Kidney (tissue), 14 donors: ENCODE results near the gene AVPR2. TPM values are rescaled to one million over a fixed set of nuclear protein-coding genes. Genes with fewer than 3 reads are reported as not detected.

Experiments
- DNase-seq, 5 donors: peaks; one replicate each; pipeline ENCODE4 v3.0.0-alpha.2; 2013 to 2020
- FAIRE-seq: peaks from 2 replicates; lab custom pipeline; 2012; peaks lifted over from hg19 to GRCh38; lab: Jason Lieb, UNC
- H3K27ac ChIP-seq, 2 donors: one replicate each; pipeline ENCODE4 v1.7.0; 2013; ENCODE audit warnings: low read depth in 2 of 2, low read length in 2 of 2, inconsistent platforms in 1 of 2
- H3K27me3 ChIP-seq: one replicate; pipeline ENCODE4 v1.7.1; 2013; ENCODE audit warnings: low read length, inconsistent platforms; ENCODE audit not compliant: control insufficient read depth, insufficient read depth
- H3K36me3 ChIP-seq, 3 donors: one replicate each; pipeline versions ENCODE4 v1.7.0 to v1.7.1; 2013; ENCODE audit warnings: low read length in 3 of 3, control low read depth in 1 of 3, inconsistent platforms in 1 of 3; ENCODE audit not compliant: insufficient read depth in 3 of 3, control insufficient read depth in 2 of 3
- H3K4me1 ChIP-seq, 3 donors: one replicate each; pipeline versions ENCODE4 v1.7.0 to v1.7.1; 2013; ENCODE audit warnings: low read length in 3 of 3, inconsistent platforms in 1 of 3, low read depth in 1 of 3; ENCODE audit not compliant: control insufficient read depth in 2 of 3, insufficient read depth in 2 of 3
- H3K4me3 ChIP-seq, 3 donors: one replicate each; pipeline versions ENCODE4 v1.7.0 to v1.8.1; 2013; ENCODE audit warnings: low read length in 3 of 3, control low read depth in 1 of 3, inconsistent platforms in 1 of 3
- H3K9ac ChIP-seq, 3 donors: one replicate each; pipeline versions ENCODE4 v1.7.0 to v1.7.1; 2013; ENCODE audit warnings: low read length in 3 of 3, control low read depth in 1 of 3, inconsistent platforms in 1 of 3
- H3K9me3 ChIP-seq, 3 donors: one replicate each; pipeline versions ENCODE4 v1.7.0 to v1.7.1; 2013; ENCODE audit warnings: low read length in 3 of 3, control low read depth in 1 of 3, inconsistent platforms in 1 of 3; ENCODE audit not compliant: control insufficient read depth in 2 of 3, insufficient read depth in 1 of 3
- CTCF ChIP-seq: IDR thresholded peaks from 3 replicates; pipeline ENCODE4 v1.5.1; 2012; ENCODE audit warnings: mild to moderate bottlenecking, moderate library complexity, borderline replicate concordance; ENCODE audit not compliant: insufficient read depth; ENCODE audit errors: extremely low read depth
- intact Hi-C: fragments of 100-400 bp; cut with DNase I; formaldehyde crosslinking; loops from one replicate; pipeline ENCODE4 v1.11.1; 2022
- polyA plus RNA-seq: library from polyadenylated mRNA; stranded (reverse); fragments of 350-450 nt; fragmentation: Illumina TruSeq; extraction: RNeasy Lipid Tissue Mini Kit (QIAGEN cat#74804); gene quantifications from one replicate; pipeline ENCODE4 v1.2.3, GENCODE V29; 2014; ENCODE audit warnings: low read depth, low replicate concordance; ENCODE audit not compliant: insufficient read depth
- total RNA-seq: library from RNA; stranded (reverse); fragmentation: NEBNext Ultra II Directional; extraction: Animal tissue kit (Norgen Biotek cat#: 25700); gene quantifications from one replicate; pipeline ENCODE4 v1.2.1, GENCODE V29; 2021
- donor health status: control.
- donor health status: control.
- donor health status: control.
- donor health status: control.
- donor health status: control.
- donor health status: DM: yes; HTN: yes; CAD: no.
- donor health status: Normal renal cell carcinoma (clear cell type).

AVPR2 gene
- total and polyA plus RNA-seq, 2 donors from 2014 or later = 2.3 to 22.1 TPM

GRCh38 chrX:153954558-153955227, 50.2 kb downstream of the AVPR2 start:
- peak in 1 of 5 donors; percentile 80 for DNase-seq
- no peaks in the 10 kb centered on the region for H3K27me3 ChIP-seq
- no peak overlapping the region for H3K4me3 ChIP-seq
- FAIRE-seq = no peak
- peaks cover 0 to under 1% (median 0%) of the 10 kb centered on the region in 3 donors for H3K4me1 ChIP-seq
- H3K9me3 ChIP-seq = no peaks in the 10 kb centered on the region
- no peak overlapping the region for H3K9ac ChIP-seq
- peaks cover 2 to 38% (median 13%) of the 10 kb centered on the region in 3 donors for H3K36me3 ChIP-seq
- H3K27ac ChIP-seq = no peak overlapping the region
- TF ChIP-seq CTCF = no peak
- intact Hi-C loops = loop anchor here (10.0 kb wide), 1 partner anchor 190 kb away; the partner anchor contains the start of gene PLXNB3

GRCh38 chrX:153955228-153955732, 50.8 kb downstream of the AVPR2 start:
- H3K36me3 ChIP-seq = peaks cover 2 to 38% (median 13%) of the 10 kb centered on the region in 3 donors
- intact Hi-C loops = loop anchor here (10.0 kb wide), 1 partner anchor 190 kb away; the partner anchor contains the start of gene PLXNB3
- DNase-seq (no peak), FAIRE-seq (no peak)
- no peak overlapping the region for H3K9ac ChIP-seq
- H3K4me1 ChIP-seq = no peaks in the 10 kb centered on the region
- no peak overlapping the region for H3K27ac ChIP-seq
- no peaks in the 10 kb centered on the region for H3K9me3 ChIP-seq
- no peak for TF ChIP-seq CTCF
- no peaks in the 10 kb centered on the region for H3K27me3 ChIP-seq
- H3K4me3 ChIP-seq = no peak overlapping the region

GRCh38 chrX:153956044-153956907, 51.8 kb downstream of the AVPR2 start:
- DNase-seq (peak in 1 of 5 donors; percentile 70), FAIRE-seq (no peak)
- H3K4me1 ChIP-seq = no peaks in the 10 kb centered on the region
- no peaks in the 10 kb centered on the region for H3K9me3 ChIP-seq
- H3K4me3 ChIP-seq = no peak overlapping the region
- no peak for TF ChIP-seq CTCF
- H3K9ac ChIP-seq = no peak overlapping the region
- H3K36me3 ChIP-seq = peaks cover 0 to 32% (median 19%) of the 10 kb centered on the region in 3 donors
- H3K27ac ChIP-seq = no peak overlapping the region
- no peaks in the 10 kb centered on the region for H3K27me3 ChIP-seq
- intact Hi-C loops = loop anchor here (10.0 kb wide), 1 partner anchor 191 kb away; the partner anchor contains the start of gene PLXNB3

Other genes starting within 250 kb of the AVPR2 start
- gene PNCK, start 230.9 kb upstream of the AVPR2 start, total RNA-seq = 1.5 TPM
- 5.5 TPM for gene PNCK, start 230.9 kb upstream of the AVPR2 start, polyA plus RNA-seq
- 110 TPM for gene SLC6A8, start 216.7 kb upstream of the AVPR2 start, total RNA-seq
- 79.7 TPM for gene SLC6A8, start 216.7 kb upstream of the AVPR2 start, polyA plus RNA-seq
- 218 TPM for gene BCAP31, start 180.3 kb upstream of the AVPR2 start, total RNA-seq
- 246 TPM for gene BCAP31, start 180.3 kb upstream of the AVPR2 start, polyA plus RNA-seq
- gene ABCD1, start 179.8 kb upstream of the AVPR2 start, total RNA-seq = 13.7 TPM
- gene ABCD1, start 179.8 kb upstream of the AVPR2 start, polyA plus RNA-seq = 5.2 TPM
- gene PLXNB3, start 140.4 kb upstream of the AVPR2 start, total RNA-seq = 5.6 TPM
- gene PLXNB3, start 140.4 kb upstream of the AVPR2 start, polyA plus RNA-seq = 2.2 TPM
- 1.1 TPM for gene SRPK3, start 123.6 kb upstream of the AVPR2 start, total RNA-seq
- gene SRPK3, start 123.6 kb upstream of the AVPR2 start, polyA plus RNA-seq = 0.58 TPM
- gene IDH3G, start 110.3 kb upstream of the AVPR2 start, total RNA-seq = 62.1 TPM
- gene IDH3G, start 110.3 kb upstream of the AVPR2 start, polyA plus RNA-seq = 100 TPM
- 226 TPM for gene SSR4, start 110.0 kb upstream of the AVPR2 start, total RNA-seq
- 473 TPM for gene SSR4, start 110.0 kb upstream of the AVPR2 start, polyA plus RNA-seq
- gene PDZD4, start 74.1 kb upstream of the AVPR2 start, total RNA-seq = 7.0 TPM
- 4.7 TPM for gene PDZD4, start 74.1 kb upstream of the AVPR2 start, polyA plus RNA-seq
- gene L1CAM, start 18.5 kb upstream of the AVPR2 start, total RNA-seq = 71.9 TPM
- 26.1 TPM for gene L1CAM, start 18.5 kb upstream of the AVPR2 start, polyA plus RNA-seq
- 73.0 TPM for gene ARHGAP4, start 21.6 kb downstream of the AVPR2 start, total RNA-seq
- gene ARHGAP4, start 21.6 kb downstream of the AVPR2 start, polyA plus RNA-seq = 38.3 TPM
- gene NAA10, start 30.4 kb downstream of the AVPR2 start, total RNA-seq = 79.3 TPM
- 120 TPM for gene NAA10, start 30.4 kb downstream of the AVPR2 start, polyA plus RNA-seq
- gene RENBP, start 40.0 kb downstream of the AVPR2 start, total RNA-seq = 22.9 TPM
- 78.2 TPM for gene RENBP, start 40.0 kb downstream of the AVPR2 start, polyA plus RNA-seq
- 54.6 TPM for gene HCFC1, start 67.1 kb downstream of the AVPR2 start, total RNA-seq
- 13.5 TPM for gene HCFC1, start 67.1 kb downstream of the AVPR2 start, polyA plus RNA-seq
- gene TMEM187, start 68.1 kb downstream of the AVPR2 start, total RNA-seq = 9.6 TPM
- gene TMEM187, start 68.1 kb downstream of the AVPR2 start, polyA plus RNA-seq = 12.4 TPM
- 85.3 TPM for gene IRAK1, start 115.2 kb downstream of the AVPR2 start, total RNA-seq
- 46.6 TPM for gene IRAK1, start 115.2 kb downstream of the AVPR2 start, polyA plus RNA-seq
- gene MECP2, start 193.0 kb downstream of the AVPR2 start, total RNA-seq = 74.7 TPM
- gene MECP2, start 193.0 kb downstream of the AVPR2 start, polyA plus RNA-seq = 14.0 TPM
- not detected for gene OPN1LW, start 239.6 kb downstream of the AVPR2 start, total RNA-seq
- not detected for gene OPN1LW, start 239.6 kb downstream of the AVPR2 start, polyA plus RNA-seq